Measurements from ENCODE around the gene CACNA1C. TPM values are rescaled to one million over a fixed set of nuclear protein-coding genes. Genes with fewer than 3 reads are reported as not detected.

CACNA1C gene
- total and polyA plus RNA-seq, 10 of the 15 experiments (the other 5 are each of a cell fraction or from before 2014, with no cell fraction given): under 0.01 to 0.15 (median 0.09) TPM; not detected in 5

DNA sequence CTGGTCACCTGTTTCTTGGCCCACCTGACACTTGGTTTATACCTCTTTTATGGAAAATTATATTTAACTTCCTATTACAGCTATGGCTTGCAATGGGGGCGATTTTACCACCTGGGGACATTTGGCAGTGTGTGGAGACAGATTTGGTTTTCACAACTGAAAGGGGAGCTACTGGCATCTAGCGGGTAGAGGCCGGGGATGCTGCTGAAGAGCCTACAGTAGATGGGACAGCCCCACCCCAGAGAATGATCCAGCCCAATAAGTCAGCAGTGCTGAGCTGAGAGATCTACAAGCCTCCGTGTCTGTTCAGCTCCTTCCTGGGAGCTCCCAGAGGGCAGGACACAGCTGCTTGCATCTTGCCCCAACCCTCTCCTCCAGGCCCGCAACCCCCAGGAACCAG lies 302.8 kb downstream of the CACNA1C start:
- DNase-seq (ENCODE audit: low read depth, low spot score) (no peak), ATAC-seq (no peak), FAIRE-seq (no peak)
- CTCF ChIA-PET: interaction anchor here (0.8 kb wide), 1 partner anchor 39 kb away, joined by 4 read pairs; no protein-coding TSS in a partner anchor
- Histone ChIP-seq H3K9ac (ENCODE audit: control insufficient read depth, insufficient read depth, low read length) (no peak overlapping the region), H2AFZ (ENCODE audit: control insufficient read depth, low read depth, low read length) (no peak overlapping the region), H3K4me2 (ENCODE audit: control insufficient read depth, insufficient read depth) (no peak overlapping the region), H3K79me2 (ENCODE audit: control insufficient read depth, insufficient read depth, low read length) (no peaks in the 10 kb centered on the region), H3K4me1 (ENCODE audit: control insufficient read depth, insufficient read depth, low read length) (peaks cover 25% of the 10 kb centered on the region), H3K9me3 (replicated peaks; ENCODE audit: control insufficient read depth, insufficient read depth, low read length) (no peaks in the 10 kb centered on the region), H3K27ac (ENCODE audit: control insufficient read depth, insufficient read depth) (no peak overlapping the region), H3K27me3 (replicated peaks in 1 of 2; ENCODE audit: control insufficient read depth in 2 of 2, insufficient read depth in 2 of 2, low read length in 1 of 2) (0 out of 4 replicates have a peak, but pooled peaks cover 0 to 3% of the 10 kb centered on the region in 2 experiments), H3K4me3 (no peak overlapping the region), H3K36me3 (ENCODE audit: control insufficient read depth in 2 of 2, insufficient read depth in 2 of 2, low read length in 1 of 2) (no peaks in the 10 kb centered on the region), H4K20me1 (ENCODE audit: control insufficient read depth, insufficient read depth) (no peaks in the 10 kb centered on the region)
- intact Hi-C loops (cut with micrococcal nuclease; ENCODE audit: unreplicated experiment) (no loop called here), in situ Hi-C loops (cut with MboI) (no loop called here)
- 42% methylated on average over 5 of the region's 5 CpGs for WGBS (ENCODE audit: insufficient coverage, insufficient replicate concordance, low lambda C conversion rate, missing lambda C conversion rate)
- SMC1A ChIA-PET (ENCODE audit: uncharacterized antibody, unreplicated experiment): interaction anchor here (1.7 kb wide), 1 partner anchor 31 kb away, joined by 5 read pairs; no protein-coding TSS in a partner anchor
- RAD21 ChIA-PET (ENCODE audit: unreplicated experiment): no interaction called here
- POLR2A ChIA-PET: no interaction called here
- BruUV-seq (replicated peaks): no TSS peak
- TF ChIP-seq ZNF384 (IDR thresholded peaks at IDR 0.05; ENCODE audit: borderline replicate concordance, low read depth, low read length): no peak
- TF ChIP-seq, protein P1, sequence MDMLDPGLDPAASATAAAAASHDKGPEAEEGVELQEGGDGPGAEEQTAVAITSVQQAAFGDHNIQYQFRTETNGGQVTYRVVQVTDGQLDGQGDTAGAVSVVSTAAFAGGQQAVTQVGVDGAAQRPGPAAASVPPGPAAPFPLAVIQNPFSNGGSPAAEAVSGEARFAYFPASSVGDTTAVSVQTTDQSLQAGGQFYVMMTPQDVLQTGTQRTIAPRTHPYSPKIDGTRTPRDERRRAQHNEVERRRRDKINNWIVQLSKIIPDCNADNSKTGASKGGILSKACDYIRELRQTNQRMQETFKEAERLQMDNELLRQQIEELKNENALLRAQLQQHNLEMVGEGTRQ (IDR thresholded peaks at IDR 0.05; ENCODE audit: borderline replicate concordance, low read depth, low read length): no peak
- TF ChIP-seq, protein P2, sequence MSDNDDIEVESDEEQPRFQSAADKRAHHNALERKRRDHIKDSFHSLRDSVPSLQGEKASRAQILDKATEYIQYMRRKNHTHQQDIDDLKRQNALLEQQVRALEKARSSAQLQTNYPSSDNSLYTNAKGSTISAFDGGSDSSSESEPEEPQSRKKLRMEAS (IDR thresholded peaks at IDR 0.05; ENCODE audit: low read depth, low read length): no peak
- TF ChIP-seq EED (IDR thresholded peaks at IDR 0.05; ENCODE audit: low read depth): no peak
- no peak for TF ChIP-seq FOXK2 (IDR thresholded peaks at IDR 0.05)
- TF ChIP-seq, protein P3, sequence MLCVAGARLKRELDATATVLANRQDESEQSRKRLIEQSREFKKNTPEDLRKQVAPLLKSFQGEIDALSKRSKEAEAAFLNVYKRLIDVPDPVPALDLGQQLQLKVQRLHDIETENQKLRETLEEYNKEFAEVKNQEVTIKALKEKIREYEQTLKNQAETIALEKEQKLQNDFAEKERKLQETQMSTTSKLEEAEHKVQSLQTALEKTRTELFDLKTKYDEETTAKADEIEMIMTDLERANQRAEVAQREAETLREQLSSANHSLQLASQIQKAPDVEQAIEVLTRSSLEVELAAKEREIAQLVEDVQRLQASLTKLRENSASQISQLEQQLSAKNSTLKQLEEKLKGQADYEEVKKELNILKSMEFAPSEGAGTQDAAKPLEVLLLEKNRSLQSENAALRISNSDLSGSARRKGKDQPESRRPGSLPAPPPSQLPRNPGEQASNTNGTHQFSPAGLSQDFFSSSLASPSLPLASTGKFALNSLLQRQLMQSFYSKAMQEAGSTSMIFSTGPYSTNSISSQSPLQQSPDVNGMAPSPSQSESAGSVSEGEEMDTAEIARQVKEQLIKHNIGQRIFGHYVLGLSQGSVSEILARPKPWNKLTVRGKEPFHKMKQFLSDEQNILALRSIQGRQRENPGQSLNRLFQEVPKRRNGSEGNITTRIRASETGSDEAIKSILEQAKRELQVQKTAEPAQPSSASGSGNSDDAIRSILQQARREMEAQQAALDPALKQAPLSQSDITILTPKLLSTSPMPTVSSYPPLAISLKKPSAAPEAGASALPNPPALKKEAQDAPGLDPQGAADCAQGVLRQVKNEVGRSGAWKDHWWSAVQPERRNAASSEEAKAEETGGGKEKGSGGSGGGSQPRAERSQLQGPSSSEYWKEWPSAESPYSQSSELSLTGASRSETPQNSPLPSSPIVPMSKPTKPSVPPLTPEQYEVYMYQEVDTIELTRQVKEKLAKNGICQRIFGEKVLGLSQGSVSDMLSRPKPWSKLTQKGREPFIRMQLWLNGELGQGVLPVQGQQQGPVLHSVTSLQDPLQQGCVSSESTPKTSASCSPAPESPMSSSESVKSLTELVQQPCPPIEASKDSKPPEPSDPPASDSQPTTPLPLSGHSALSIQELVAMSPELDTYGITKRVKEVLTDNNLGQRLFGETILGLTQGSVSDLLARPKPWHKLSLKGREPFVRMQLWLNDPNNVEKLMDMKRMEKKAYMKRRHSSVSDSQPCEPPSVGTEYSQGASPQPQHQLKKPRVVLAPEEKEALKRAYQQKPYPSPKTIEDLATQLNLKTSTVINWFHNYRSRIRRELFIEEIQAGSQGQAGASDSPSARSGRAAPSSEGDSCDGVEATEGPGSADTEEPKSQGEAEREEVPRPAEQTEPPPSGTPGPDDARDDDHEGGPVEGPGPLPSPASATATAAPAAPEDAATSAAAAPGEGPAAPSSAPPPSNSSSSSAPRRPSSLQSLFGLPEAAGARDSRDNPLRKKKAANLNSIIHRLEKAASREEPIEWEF (IDR thresholded peaks at IDR 0.05; ENCODE audit: insufficient replicate concordance, low read depth, low read length): no peak
- TF ChIP-seq ZZZ3 (IDR thresholded peaks at IDR 0.05; ENCODE audit: control insufficient read depth, insufficient read length, low read depth): no peak
- no peak for TF ChIP-seq NRF1 (conservative IDR thresholded peaks at IDR 0.05; ENCODE audit: low read depth, low read length)
- TF ChIP-seq, protein P4, sequence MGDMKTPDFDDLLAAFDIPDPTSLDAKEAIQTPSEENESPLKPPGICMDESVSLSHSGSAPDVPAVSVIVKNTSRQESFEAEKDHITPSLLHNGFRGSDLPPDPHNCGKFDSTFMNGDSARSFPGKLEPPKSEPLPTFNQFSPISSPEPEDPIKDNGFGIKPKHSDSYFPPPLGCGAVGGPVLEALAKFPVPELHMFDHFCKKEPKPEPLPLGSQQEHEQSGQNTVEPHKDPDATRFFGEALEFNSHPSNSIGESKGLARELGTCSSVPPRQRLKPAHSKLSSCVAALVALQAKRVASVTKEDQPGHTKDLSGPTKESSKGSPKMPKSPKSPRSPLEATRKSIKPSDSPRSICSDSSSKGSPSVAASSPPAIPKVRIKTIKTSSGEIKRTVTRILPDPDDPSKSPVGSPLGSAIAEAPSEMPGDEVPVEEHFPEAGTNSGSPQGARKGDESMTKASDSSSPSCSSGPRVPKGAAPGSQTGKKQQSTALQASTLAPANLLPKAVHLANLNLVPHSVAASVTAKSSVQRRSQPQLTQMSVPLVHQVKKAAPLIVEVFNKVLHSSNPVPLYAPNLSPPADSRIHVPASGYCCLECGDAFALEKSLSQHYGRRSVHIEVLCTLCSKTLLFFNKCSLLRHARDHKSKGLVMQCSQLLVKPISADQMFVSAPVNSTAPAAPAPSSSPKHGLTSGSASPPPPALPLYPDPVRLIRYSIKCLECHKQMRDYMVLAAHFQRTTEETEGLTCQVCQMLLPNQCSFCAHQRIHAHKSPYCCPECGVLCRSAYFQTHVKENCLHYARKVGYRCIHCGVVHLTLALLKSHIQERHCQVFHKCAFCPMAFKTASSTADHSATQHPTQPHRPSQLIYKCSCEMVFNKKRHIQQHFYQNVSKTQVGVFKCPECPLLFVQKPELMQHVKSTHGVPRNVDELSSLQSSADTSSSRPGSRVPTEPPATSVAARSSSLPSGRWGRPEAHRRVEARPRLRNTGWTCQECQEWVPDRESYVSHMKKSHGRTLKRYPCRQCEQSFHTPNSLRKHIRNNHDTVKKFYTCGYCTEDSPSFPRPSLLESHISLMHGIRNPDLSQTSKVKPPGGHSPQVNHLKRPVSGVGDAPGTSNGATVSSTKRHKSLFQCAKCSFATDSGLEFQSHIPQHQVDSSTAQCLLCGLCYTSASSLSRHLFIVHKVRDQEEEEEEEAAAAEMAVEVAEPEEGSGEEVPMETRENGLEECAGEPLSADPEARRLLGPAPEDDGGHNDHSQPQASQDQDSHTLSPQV (IDR thresholded peaks at IDR 0.05): no peak
- no peak for TF ChIP-seq IRF4 (IDR thresholded peaks at IDR 0.05; ENCODE audit: low read depth, low read length)

All from GM12878 (cell line).